OCI-LY1 (cell line): ENCODE measurements around the gene HTR6.

Experiments used
- H2AFZ ChIP-seq: fragments of 200-600 bp; sonication (generic), shearing (Covaris generic); 2 replicates; pipeline ENCODE4 v1.6.0; 2014; ENCODE audit warnings: antibody characterized with exemption, mild to moderate bottlenecking, low read length
- H3F3A ChIP-seq: fragments of 200-600 bp; sonication (generic), shearing (Covaris generic); 2 replicates; pipeline ENCODE4 v1.6.0; 2014; ENCODE audit warnings: mild to moderate bottlenecking, antibody characterized with exemption, low read length, moderate library complexity; ENCODE audit not compliant: insufficient read depth
- H3K27ac ChIP-seq: fragments of 200-600 bp; sonication (generic); 2 replicates; pipeline ENCODE4 v1.5.1; 2014; ENCODE audit warnings: low read length, mixed run types, mild to moderate bottlenecking, low read depth; ENCODE audit not compliant: poor library complexity, severe bottlenecking
- H3K27me3 ChIP-seq: fragments of 200-600 bp; sonication (generic); 2 replicates; pipeline ENCODE4 v1.6.0; 2014; ENCODE audit warnings: antibody characterized with exemption, mild to moderate bottlenecking, low read length, moderate library complexity; ENCODE audit not compliant: insufficient read depth
- H3K36me3 ChIP-seq: fragments of 200-600 bp; sonication (generic); 2 replicates; pipeline ENCODE4 v1.6.1; 2014; ENCODE audit warnings: mild to moderate bottlenecking, antibody characterized with exemption, low read length, moderate library complexity, mixed read lengths; ENCODE audit not compliant: insufficient read depth
- H3K4me1 ChIP-seq: fragments of 200-600 bp; sonication (generic); 2 replicates; pipeline ENCODE4 v1.5.1; 2014; ENCODE audit warnings: mild to moderate bottlenecking, low read length, moderate library complexity; ENCODE audit not compliant: insufficient read depth, severe bottlenecking
- H3K4me2 ChIP-seq: fragments of 200-600 bp; sonication (generic), shearing (Covaris generic); 2 replicates; pipeline ENCODE4 v1.6.1; 2014; ENCODE audit warnings: low read length
- H3K4me3 ChIP-seq: fragments of 200-600 bp; sonication (generic); 2 replicates; pipeline ENCODE4 v1.5.1; 2014; ENCODE audit warnings: low read length, low read depth, mild to moderate bottlenecking, mixed read lengths; ENCODE audit not compliant: poor library complexity, severe bottlenecking
- H3K79me2 ChIP-seq: fragments of 200-600 bp; shearing (Covaris generic); 2 replicates; pipeline ENCODE4 v1.6.1; 2016; ENCODE audit warnings: mixed run types, low read length, mixed read lengths; ENCODE audit not compliant: insufficient read depth
- H3K9ac ChIP-seq: fragments of 200-600 bp; sonication (generic), shearing (Covaris generic); 2 replicates; pipeline ENCODE4 v1.6.1; 2014; ENCODE audit warnings: mild to moderate bottlenecking, low read length, mixed read lengths
- H3K9me2 ChIP-seq: fragments of 200-600 bp; sonication (generic), shearing (Covaris generic); 2 replicates; pipeline ENCODE4 v1.6.1; 2014; ENCODE audit warnings: low read depth, mild to moderate bottlenecking, low read length, mixed read lengths
- H3K9me3 ChIP-seq: fragments of 200-600 bp; shearing (Covaris generic); 2 replicates; pipeline ENCODE4 v1.6.1; 2014; ENCODE audit warnings: low read length, mixed read lengths
- H4K20me1 ChIP-seq: fragments of 200-600 bp; sonication (generic), shearing (Covaris generic); 2 replicates; pipeline ENCODE4 v1.6.0; 2016; ENCODE audit warnings: mild to moderate bottlenecking, low read length; ENCODE audit not compliant: insufficient read depth
- EZH2 ChIP-seq: fragments of 200-600 bp; sonication (generic), shearing (Covaris generic); IDR thresholded peaks from 2 replicates; pipeline ENCODE4 v1.8.0; 2017; ENCODE audit warnings: borderline replicate concordance, mixed run types, mild to moderate bottlenecking, antibody characterized with exemption, low read length, moderate library complexity, mixed read lengths
- TF ChIP-seq, protein P1 (sequence below): fragments of 200-600 bp; sonication (generic), shearing (Covaris generic); IDR thresholded peaks from 2 replicates; pipeline ENCODE4 v1.5.1; 2017; ENCODE audit warnings: mild to moderate bottlenecking, antibody characterized with exemption, low read length, moderate library complexity, mixed read lengths

Gene HTR6

DNA sequence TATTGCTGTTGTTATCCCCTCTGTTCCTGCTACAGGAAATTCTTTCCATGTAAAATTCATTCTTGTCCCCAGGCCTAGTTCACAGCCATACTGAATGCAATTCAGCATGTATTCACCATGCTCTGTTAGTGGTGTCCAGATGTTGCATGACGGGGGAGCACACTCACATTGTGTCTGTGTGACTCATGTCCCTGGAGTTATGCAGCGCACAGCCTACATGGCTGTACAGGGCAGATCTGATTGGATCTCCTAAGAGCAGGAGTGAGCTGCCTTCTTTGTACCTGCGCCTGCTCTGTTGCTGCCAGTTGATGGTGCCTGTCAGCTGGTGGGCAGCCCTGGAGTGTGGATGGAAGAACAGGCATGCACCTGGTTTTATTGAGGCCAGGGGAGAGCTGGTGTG lies 17.6 kb downstream of the HTR6 start:
- no peaks in the 10 kb centered on the region for H3K79me2 ChIP-seq
- TF ChIP-seq EZH2, result no peak
- TF ChIP-seq, protein P1, sequence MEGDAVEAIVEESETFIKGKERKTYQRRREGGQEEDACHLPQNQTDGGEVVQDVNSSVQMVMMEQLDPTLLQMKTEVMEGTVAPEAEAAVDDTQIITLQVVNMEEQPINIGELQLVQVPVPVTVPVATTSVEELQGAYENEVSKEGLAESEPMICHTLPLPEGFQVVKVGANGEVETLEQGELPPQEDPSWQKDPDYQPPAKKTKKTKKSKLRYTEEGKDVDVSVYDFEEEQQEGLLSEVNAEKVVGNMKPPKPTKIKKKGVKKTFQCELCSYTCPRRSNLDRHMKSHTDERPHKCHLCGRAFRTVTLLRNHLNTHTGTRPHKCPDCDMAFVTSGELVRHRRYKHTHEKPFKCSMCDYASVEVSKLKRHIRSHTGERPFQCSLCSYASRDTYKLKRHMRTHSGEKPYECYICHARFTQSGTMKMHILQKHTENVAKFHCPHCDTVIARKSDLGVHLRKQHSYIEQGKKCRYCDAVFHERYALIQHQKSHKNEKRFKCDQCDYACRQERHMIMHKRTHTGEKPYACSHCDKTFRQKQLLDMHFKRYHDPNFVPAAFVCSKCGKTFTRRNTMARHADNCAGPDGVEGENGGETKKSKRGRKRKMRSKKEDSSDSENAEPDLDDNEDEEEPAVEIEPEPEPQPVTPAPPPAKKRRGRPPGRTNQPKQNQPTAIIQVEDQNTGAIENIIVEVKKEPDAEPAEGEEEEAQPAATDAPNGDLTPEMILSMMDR, result no peak
- no peaks in the 10 kb centered on the region for H3F3A ChIP-seq
- H3K9me3 ChIP-seq, result no peaks in the 10 kb centered on the region
- H3K27me3 ChIP-seq, result no peaks in the 10 kb centered on the region
- H3K4me1 ChIP-seq, result no peaks in the 10 kb centered on the region
- H4K20me1 ChIP-seq, result no peaks in the 10 kb centered on the region
- H2AFZ ChIP-seq, result no peak overlapping the region
- no peaks in the 10 kb centered on the region for H3K36me3 ChIP-seq
- H3K9ac ChIP-seq, result no peak overlapping the region
- H3K27ac ChIP-seq, result no peak overlapping the region
- no peak overlapping the region for H3K4me2 ChIP-seq
- H3K4me3 ChIP-seq, result no peak overlapping the region
- H3K9me2 ChIP-seq, result no peaks in the 10 kb centered on the region

GRCh38 chr1:19682901-19683300 lies 18.2 kb downstream of the HTR6 start:
- Histone ChIP-seq H3K4me3 (no peak overlapping the region), H3K79me2 (no peaks in the 10 kb centered on the region), H3K36me3 (no peaks in the 10 kb centered on the region), H3K9me3 (no peaks in the 10 kb centered on the region), H3K27me3 (no peaks in the 10 kb centered on the region), H3F3A (no peaks in the 10 kb centered on the region), H3K27ac (no peak overlapping the region), H4K20me1 (no peaks in the 10 kb centered on the region), H3K4me2 (no peak overlapping the region), H3K9ac (no peak overlapping the region), H3K4me1 (no peaks in the 10 kb centered on the region), H2AFZ (no peak overlapping the region), H3K9me2 (no peaks in the 10 kb centered on the region)
- TF ChIP-seq EZH2, result no peak
- TF ChIP-seq, protein P1, result no peak

DNA sequence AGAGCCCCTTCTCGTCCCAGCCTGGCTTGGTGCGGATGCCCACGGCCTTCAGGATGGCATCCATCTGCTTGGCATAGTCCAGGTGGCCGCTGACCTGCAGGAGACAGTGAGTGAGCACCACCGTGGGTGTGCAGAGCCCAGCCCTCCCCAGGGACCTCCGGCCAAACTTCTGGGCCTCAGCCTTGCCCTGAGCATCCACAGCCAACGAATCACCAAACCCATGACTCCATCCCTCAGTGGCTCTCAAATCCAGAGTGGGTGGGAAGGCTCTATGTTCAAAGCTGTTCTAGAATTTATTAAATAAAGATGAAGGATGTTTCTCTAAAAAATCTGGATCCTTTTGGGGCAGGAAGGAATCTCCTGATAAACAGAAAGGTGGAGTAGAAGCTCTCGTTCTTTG lies 18.7 kb downstream of the HTR6 start:
- no peaks in the 10 kb centered on the region for H3K79me2 ChIP-seq
- no peaks in the 10 kb centered on the region for H3K9me2 ChIP-seq
- H3K9me3 ChIP-seq, result no peaks in the 10 kb centered on the region
- H3K4me1 ChIP-seq, result no peaks in the 10 kb centered on the region
- H4K20me1 ChIP-seq, result no peaks in the 10 kb centered on the region
- H3K27ac ChIP-seq, result no peak overlapping the region
- no peak overlapping the region for H3K9ac ChIP-seq
- H2AFZ ChIP-seq, result no peak overlapping the region
- no peaks in the 10 kb centered on the region for H3K36me3 ChIP-seq
- no peaks in the 10 kb centered on the region for H3F3A ChIP-seq
- no peak for TF ChIP-seq EZH2
- TF ChIP-seq, protein P1, result no peak
- no peak overlapping the region for H3K4me3 ChIP-seq
- no peaks in the 10 kb centered on the region for H3K27me3 ChIP-seq
- no peak overlapping the region for H3K4me2 ChIP-seq
